Endothelial cell (in vitro differentiated cells): ENCODE data around the gene EPG5. TPM values are rescaled to one million over a fixed set of nuclear protein-coding genes. Genes with fewer than 3 reads are reported as not detected.
"Not testable (repeated sequence)": the region's sequence is repeated elsewhere in the genome, so short reads cannot be mapped to it uniquely, and the experiment has no call there.

Source experiments
- DNase-seq: peaks from one replicate; pipeline ENCODE4 v3.0.0; 2021; ENCODE audit warnings: low spot score
- H3K27ac Mint-ChIP-seq: one replicate; pipeline ENCODE4 v1.8.0; 2021; ENCODE audit warnings: mixed read lengths, inconsistent platforms; ENCODE audit not compliant: unreplicated experiment
- H3K27me3 Mint-ChIP-seq: one replicate; pipeline ENCODE4 v1.8.0; 2021; ENCODE audit warnings: mild to moderate bottlenecking, moderate library complexity, mixed read lengths, inconsistent platforms; ENCODE audit not compliant: unreplicated experiment
- H3K36me3 Mint-ChIP-seq: one replicate; pipeline ENCODE4 v1.8.0; 2021; ENCODE audit warnings: mild to moderate bottlenecking, low read depth, mixed read lengths, inconsistent platforms; ENCODE audit not compliant: unreplicated experiment
- H3K4me1 Mint-ChIP-seq: one replicate; pipeline ENCODE4 v1.8.0; 2021; ENCODE audit warnings: mild to moderate bottlenecking, mixed read lengths, inconsistent platforms; ENCODE audit not compliant: unreplicated experiment
- H3K4me3 Mint-ChIP-seq: one replicate; pipeline ENCODE4 v1.8.0; 2021; ENCODE audit warnings: mild to moderate bottlenecking, mixed read lengths, inconsistent platforms; ENCODE audit not compliant: unreplicated experiment
- H3K9me3 Mint-ChIP-seq: one replicate; pipeline ENCODE4 v1.8.0; 2021; ENCODE audit warnings: mixed read lengths, inconsistent platforms; ENCODE audit not compliant: unreplicated experiment
- CTCF ChIP-seq: fragments of 200-600 bp; sonication (generic); IDR thresholded peaks from one replicate; pipeline ENCODE4 v1.5.0; 2021; ENCODE audit warnings: antibody characterized with exemption; ENCODE audit not compliant: unreplicated experiment
- total RNA-seq: library from RNA; stranded (reverse); fragmentation: NEBNext Ultra II Directional; extraction: Animal tissue kit (Norgen Biotek cat#: 25700); gene quantifications from one replicate; pipeline ENCODE4 v1.2.1, GENCODE V29; 2021; ENCODE audit not compliant: unreplicated experiment

Gene EPG5
- total RNA-seq, 1 donor from 2014 or later: 26.1 TPM

DNA sequence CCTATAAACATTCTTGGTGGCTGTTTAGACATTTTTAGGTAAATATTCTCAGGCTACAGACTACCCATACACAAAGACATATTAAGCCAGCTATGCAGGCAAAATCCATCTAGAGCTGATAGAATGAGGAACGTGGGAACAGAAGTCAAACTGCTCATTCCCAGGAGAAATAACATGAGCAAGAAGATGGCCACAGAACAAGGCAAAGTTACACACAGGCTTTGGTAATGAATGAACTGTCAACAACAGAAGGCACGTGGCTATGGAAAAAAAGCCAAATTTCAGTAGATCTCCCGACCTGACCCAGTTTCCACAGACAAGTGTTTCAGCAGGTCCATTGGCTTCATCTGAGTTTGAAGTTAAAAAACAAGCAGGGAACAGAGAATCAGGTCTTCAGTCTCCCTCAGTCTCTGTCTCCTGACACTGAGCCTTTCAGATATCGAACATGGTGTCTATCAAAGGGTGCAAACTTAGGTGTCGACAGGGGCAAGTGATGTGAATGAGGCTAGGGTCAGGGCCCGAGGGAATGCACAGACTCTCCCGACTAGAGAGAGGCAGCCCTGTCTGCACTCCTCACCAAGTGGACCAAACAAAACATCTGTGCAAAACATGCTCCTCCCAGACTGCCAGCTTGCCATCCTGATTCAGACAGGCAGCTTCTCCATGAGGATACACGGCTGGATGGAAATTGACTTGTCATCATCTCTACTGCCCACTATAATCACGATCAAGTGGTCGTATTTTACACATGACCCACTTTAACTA is 115.8 kb downstream of the EPG5 start:
- no peak for DNase-seq
- H3K4me3 Mint-ChIP-seq: no peak overlapping the region
- no peak for TF ChIP-seq CTCF
- no peaks in the 10 kb centered on the region for H3K4me1 Mint-ChIP-seq
- H3K36me3 Mint-ChIP-seq: peaks cover 47% of the 10 kb centered on the region
- no peaks in the 10 kb centered on the region for H3K27me3 Mint-ChIP-seq
- H3K27ac Mint-ChIP-seq: no peak overlapping the region
- H3K9me3 Mint-ChIP-seq: no peaks in the 10 kb centered on the region

DNA sequence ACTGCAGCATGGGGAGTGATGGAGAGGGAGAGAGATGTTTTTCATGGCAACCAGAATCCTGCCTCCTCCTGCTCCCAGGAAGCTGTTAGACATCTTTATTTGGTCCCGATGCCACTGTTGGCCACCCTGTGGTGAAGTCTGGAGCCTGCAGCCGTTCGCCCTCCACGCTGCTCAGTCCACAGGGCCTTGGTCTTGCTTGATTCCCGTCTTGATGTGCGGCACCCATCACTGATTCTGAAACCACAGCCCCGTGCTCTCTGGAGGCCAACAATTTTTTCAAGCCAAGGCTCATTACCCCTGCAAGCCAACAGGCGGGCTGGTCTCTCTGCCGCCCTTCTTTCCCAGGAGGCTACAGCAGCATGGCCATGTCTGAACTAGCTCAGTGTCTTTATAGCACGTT is 117.1 kb downstream of the EPG5 start:
- DNase-seq: no peak
- no peak for TF ChIP-seq CTCF

DNA sequence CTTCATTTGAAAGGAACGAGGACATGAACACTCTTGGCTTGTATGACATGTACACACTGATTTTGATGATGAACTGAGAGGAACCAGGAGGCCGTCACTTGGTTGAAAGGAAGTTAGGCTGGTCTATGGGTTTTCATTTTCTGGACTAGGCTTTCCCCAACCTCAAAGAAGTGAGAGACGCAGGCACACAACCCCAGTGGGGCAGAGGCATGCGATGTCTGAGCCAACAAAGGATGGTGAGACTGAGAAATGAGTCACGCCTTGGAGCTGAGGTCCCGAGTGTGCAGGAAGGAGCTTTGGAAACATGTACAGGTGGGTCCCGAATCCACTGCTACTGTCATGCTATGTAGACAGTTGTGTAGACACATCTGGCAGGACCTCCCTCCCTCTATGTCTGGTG is 117.6 kb downstream of the EPG5 start:
- no peaks in the 10 kb centered on the region for H3K9me3 Mint-ChIP-seq
- H3K4me3 Mint-ChIP-seq: peak overlapping the region; percentile 33
- H3K36me3 Mint-ChIP-seq: peaks cover 37% of the 10 kb centered on the region
- no peak for DNase-seq
- peaks cover 1% of the 10 kb centered on the region for H3K27me3 Mint-ChIP-seq
- H3K27ac Mint-ChIP-seq: no peak overlapping the region
- H3K4me1 Mint-ChIP-seq: no peaks in the 10 kb centered on the region
- no peak for TF ChIP-seq CTCF

More for the DNA sequence above, 117.1 kb downstream of the EPG5 start:
- no peak overlapping the region for H3K27ac Mint-ChIP-seq
- peaks cover 40% of the 10 kb centered on the region for H3K36me3 Mint-ChIP-seq
- H3K4me3 Mint-ChIP-seq: no peak overlapping the region
- peaks cover 1% of the 10 kb centered on the region for H3K27me3 Mint-ChIP-seq
- no peaks in the 10 kb centered on the region for H3K4me1 Mint-ChIP-seq
- H3K9me3 Mint-ChIP-seq: no peaks in the 10 kb centered on the region

DNA sequence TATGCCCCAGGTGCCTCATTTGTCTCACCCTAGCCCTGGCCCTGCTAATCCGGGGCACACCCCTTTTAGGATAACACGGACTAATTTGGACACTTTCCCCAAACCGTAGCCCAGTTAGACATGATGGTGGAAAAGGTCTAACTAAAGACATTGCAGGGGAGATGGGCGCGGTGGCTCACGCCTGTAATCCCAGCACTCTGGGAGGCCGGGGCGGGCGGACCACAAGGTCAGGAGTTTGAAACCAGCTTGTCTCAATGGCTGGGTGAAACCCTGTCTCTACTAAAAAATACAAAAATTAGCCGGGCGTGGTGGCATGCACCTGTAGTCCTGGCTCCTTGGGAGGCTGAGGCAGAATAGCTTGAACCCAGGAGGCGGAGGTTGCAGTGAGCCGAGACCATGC is 118.5 kb downstream of the EPG5 start:
- not testable (repeated sequence) for H3K27ac Mint-ChIP-seq, H3K9me3 Mint-ChIP-seq, H3K4me1 Mint-ChIP-seq, DNase-seq, H3K27me3 Mint-ChIP-seq, H3K4me3 Mint-ChIP-seq
- peaks cover 30% of the 10 kb centered on the region for H3K36me3 Mint-ChIP-seq

- Mint-ChIP-seq H3K4me1 (no peaks in the 10 kb centered on the region), H3K36me3 (peaks cover 18% of the 10 kb centered on the region), H3K27ac (no peak overlapping the region), H3K9me3 (no peaks in the 10 kb centered on the region), H3K4me3 (no peak overlapping the region), H3K27me3 (peaks cover 3% of the 10 kb centered on the region)
- no peak for DNase-seq
- no peak for TF ChIP-seq CTCF
These were observed 120.0 kb downstream of the EPG5 start for GRCh38 chr18:45847119-45847518.
